GM21723 (cell line): ENCODE measurements around the gene HLCS.
"Not testable (repeated sequence)": the region's sequence is repeated elsewhere in the genome, so short reads cannot be mapped to it uniquely, and the experiment has no call there.

ENCODE experiments used
- ATAC-seq: cut with Tn5 transposase; IDR thresholded peaks from one replicate; pipeline ENCODE4 v1.9.1; 2021; ENCODE audit warnings: mild to moderate bottlenecking, moderate library complexity; ENCODE audit not compliant: unreplicated experiment

HLCS gene

DNA sequence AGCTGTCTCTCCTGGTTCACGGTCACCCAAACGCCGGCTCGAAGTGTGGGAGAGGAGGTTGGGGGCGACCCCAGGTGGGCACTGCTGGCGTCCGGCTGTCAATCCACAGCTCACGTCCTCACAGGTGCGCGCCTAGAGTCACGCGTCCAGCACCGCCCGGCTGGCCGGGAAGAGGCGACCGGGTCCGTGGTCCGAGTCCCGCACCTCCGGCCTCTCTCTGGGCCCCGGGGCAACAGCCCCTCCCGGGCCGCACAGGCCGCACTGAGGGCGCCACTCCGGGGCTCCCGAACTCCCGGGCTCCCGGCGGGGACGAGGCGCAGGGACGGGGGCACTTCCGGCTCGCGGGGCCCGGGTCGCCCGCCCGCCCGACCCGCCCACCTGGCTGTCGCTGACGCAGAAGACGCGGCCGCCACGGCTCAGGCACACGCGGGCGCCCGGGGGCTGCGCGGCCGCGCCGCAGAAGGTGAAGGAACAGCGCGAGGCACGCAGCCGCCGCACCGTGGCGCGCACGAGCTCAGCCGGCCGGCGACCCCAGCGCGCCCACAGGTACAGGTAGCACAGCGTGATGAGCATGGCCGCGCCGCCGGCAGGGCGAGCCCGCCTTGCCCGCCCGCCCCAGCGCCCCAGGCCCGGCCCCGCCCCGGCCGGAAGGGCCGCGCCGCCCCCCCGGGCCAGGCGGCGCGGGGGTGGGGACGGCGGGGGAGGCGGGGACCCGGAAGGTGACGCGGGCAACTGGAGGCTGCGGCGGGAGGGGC, at the start of gene HLCS:
TSS of gene HLCS (minus strand) at position 604 of the 755 bp plus-strand sequence. CDS start at position 573, 31 bp downstream.
- peak; percentile 83 for ATAC-seq

DNA sequence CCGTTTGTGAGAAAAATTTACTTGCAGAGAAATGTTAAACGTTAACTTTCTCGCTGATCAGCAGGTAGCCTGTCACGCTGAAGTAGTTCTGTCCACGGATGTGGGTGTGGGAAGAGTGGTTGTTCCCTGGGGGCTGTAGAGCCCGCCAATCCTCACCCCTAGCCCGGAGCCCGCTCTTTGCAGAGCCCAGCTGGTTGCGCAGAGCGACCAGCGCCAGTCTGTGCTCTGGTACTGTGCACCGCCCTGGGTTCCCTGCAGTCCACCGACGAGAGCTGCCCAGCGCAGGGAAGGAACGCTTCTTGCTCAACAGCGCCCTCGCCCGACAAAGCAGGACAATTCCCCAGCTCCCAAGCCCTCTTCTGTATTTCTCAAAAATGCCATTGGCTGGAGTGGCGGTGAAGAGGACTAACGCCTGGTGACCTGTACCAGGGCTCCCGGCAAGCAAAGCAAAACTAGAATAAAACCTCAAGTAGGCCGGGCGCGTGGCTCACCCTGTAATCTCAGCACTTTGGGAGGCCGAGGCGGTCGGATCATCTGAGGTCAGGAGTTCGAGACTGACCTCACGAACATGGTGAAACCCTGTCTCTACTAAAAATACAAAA, 43.4 kb upstream of the HLCS start:
- ATAC-seq, result peak; percentile 73

DNA sequence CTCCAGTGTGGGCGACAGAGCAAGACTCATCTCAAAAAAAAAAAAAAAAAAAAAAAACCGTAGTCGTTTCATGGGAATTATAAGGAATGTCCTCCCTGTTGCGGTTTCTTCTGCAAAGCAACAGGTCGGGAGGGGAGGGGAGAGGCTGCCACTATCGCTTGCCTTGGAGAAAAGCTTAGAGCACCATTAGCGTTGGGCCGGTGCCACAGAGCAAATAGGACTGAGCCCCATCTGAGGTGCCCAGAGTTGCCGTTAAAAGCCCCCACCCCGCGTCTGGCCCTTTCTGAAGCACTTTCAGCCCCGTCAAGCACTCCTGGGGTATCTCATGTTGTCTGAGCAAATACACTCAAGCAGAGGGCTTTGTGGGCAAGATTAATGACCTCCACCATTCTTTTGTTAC, 42.3 kb upstream of the HLCS start:
- no peak for ATAC-seq

DNA sequence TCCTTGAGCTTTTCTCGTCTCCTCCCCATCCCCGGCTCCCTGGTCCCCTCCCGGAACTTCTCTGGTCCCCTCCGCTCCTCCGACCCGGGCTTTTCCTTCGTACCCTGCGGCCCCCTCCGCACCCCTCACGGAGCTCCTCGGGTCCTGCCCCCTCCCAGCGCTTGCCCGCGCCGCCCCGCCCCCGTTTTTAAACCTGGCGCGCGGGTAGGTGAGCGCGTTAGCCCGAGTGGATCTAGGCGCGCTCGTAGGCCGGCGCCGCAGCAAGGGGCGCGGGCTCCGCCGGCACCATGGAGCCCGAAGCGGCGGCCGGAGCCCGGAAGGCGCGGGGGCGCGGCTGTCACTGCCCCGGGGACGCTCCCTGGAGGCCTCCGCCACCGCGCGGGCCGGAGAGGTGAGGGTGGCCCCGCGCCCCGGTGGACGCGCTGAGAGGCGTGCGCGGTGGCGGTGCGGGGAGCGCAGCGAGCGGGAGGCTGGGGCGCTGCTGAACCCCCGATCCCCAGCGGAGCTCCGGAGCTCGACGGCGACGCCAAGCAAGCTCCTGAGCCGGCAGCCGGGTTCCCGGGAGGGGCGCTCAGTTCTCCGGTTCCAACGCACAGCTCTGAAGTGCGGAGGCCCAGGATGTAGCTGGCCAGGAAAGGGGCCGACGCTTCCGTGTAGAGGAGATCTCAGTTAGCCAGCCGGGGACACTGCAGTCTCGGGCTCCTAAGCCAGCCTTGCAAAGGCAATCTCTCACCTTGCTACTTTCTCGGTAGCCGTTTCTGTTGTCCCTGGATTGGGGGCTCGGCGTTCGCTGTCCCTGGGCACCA, 40.2 kb upstream of the HLCS start, which contains the start of gene RIPPLY3:
TSS of gene RIPPLY3 (plus strand) at position 217 of the 806 bp plus-strand sequence. CDS start at position 288, 71 bp downstream.
- no peak for ATAC-seq

DNA sequence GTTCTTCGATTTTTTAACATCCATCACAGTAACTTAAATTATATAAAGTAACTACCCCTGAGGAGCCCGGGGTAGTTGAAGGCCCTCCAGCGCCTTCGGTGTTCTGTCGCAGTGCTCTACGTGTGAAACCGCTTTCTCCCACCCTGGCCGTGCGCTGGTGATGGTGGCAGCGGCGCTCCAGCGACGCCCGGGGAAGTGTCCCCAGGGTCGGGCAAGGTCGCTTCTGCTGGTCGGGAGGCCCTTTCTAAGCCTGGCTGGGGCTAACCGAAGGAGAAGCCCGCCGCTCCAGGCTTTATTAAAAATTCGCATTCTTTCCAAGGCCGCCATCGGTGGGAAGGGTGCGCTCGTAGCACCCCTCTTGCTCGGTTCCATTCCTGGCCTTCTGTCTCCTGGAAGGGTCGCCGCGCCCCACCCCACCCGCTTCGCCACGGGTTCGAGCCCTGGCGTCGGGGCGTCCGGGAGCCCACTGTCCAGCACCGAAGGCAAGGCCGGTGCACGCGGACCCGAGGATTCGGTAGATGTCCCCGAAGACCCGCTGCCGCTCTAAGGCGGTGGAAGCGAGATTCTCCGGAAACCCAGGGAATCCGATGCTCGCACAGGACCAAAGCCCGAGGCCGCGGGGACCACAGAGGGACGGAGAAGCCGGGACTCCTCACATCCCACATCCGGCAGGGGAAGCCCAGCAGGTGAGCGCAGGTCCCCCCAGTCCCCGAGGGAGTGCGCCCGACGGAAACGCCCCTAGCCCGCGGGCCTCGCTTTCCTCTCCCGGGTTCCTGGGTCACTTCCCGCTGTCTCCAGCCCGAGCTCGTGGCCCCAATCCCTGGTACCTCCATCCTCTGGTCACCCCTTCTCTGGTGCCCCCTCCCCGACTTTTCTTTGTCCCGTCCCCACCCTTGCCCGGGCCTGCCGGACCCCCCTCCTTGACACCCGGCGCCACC, 39.3 kb upstream of the HLCS start:
- ATAC-seq, result no peak

DNA sequence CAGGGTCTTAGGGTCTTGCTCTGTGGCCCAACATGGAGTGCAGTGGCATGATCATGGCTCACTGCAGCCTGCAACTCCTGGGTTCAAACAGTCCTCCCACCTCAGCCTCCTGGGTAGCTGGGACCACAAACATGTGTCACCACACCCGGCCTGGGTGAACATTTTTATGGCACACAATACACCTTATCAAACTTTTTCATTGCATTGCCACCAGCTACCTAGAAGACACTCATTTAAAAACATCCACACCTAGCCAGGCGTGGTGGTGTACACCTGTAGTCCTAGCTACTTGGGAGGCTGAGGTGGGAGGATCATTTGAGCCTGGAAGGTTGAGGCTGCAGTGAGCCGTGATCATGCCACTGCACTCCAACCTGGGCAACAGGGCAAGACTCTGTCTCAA, 37.4 kb upstream of the HLCS start:
- not testable (repeated sequence) for ATAC-seq

DNA sequence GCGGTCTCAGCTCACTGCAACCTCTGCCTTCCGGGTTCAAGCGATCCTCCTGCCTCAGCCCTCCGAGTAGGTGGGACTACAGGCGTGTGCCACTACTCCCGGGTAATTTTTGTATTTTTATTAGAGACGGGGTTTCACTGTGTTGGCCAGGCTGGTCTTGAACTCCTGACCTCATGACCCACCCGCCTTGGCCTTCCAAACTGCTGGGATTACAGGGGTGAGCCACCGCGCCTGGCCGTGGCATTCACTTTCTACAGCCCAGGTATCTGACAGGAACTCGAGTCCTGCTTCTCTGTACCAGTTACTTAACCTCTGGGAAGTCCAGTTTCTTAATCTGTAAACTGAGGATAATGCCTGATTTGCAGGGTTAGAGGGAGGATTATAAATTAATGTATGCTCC, 36.4 kb upstream of the HLCS start:
- ATAC-seq, result not testable (repeated sequence)

DNA sequence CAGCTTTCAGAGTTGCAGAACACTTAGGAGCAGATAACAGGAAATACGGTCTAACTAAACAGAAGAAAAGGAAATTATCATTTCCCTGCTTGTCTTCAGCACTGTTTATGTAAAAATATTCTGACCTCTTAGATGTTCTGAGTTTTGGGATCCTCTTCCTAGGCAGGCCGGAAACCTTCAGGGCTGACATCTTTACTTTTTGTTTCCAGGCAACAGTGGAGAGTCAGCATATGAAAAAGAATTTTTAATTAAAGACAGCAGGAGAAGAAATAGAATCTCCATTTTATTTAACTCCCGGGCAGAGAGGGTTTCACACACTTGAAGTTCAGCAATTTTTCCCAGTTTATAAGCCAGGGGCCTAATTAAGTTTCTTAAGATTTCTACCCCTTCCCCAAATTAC, 35.0 kb upstream of the HLCS start:
- ATAC-seq, result no peak

DNA sequence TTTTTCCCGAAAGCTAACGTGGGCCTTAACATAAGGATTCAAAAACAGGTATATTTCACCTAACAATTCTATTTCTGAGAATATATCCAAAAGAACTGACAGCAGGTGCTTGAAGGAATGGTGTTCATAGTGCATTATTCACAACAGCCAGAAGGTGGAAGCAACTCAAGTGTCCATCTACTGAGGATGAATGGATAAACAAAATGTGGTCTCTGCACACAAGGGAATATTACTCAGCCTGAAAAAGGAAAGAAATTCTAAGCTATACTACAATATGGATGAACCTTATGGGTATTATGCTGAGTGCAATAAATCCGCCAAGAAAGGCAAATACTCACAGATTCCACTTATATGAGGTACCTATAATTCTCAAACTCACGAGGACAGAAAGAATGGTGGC, 33.9 kb upstream of the HLCS start:
- no peak for ATAC-seq

DNA sequence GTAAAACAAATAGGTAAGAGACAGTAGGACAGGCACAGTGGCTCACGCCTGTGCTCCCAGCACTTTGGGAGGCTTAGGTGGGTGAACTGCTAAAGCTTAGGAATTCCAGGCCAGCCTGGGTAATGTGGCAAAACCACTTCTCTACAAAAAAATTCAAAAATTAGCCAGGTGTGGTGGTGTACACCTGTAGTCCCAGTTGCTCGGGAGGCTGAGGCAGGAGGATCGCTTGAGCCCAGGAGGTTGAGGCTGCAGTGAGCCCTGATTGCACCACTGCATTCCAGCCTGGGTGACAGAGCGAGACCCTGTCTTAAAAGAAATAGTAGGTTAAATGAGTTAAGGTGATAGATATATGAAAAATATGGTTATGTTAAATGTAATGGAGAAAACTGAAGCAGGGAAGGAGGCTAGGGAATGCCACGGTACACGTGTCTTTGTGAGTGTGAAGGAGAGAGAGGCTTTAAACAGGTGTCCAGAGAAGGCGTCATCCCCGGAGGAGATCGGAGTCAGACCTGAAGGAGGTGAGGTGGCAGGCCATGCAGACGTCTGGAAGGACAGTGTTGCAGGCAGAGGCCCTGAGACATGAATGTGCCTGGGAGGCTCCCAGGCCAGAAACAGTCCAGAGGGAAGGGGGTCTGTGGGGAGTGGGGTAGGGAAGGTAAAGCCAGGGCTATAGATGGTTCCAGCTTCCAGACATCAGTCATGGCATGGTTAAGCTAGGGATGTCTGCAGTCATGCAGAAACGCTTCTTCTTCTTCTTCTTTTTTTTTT, 32.8 kb upstream of the HLCS start:
- no peak for ATAC-seq

DNA sequence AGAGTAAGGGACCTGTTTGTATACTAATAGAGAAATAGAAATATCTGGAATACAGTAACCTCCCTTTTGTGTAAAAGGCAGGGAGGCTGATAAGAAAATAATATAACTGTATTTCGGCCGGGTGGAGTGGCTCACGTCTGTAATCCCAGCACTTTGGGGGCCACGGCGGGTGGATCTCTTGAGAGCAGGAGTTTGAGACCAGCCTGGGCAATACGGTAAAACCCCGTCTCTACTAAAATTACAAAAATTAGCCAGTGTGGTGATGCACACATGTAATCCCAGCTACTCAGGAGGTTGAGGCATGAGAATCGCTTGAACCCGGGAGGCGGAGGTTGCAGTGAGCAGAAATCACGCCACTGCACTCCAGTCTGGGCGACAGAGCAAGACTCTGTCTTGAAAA, 28.8 kb upstream of the HLCS start:
- ATAC-seq, result not testable (repeated sequence)

DNA sequence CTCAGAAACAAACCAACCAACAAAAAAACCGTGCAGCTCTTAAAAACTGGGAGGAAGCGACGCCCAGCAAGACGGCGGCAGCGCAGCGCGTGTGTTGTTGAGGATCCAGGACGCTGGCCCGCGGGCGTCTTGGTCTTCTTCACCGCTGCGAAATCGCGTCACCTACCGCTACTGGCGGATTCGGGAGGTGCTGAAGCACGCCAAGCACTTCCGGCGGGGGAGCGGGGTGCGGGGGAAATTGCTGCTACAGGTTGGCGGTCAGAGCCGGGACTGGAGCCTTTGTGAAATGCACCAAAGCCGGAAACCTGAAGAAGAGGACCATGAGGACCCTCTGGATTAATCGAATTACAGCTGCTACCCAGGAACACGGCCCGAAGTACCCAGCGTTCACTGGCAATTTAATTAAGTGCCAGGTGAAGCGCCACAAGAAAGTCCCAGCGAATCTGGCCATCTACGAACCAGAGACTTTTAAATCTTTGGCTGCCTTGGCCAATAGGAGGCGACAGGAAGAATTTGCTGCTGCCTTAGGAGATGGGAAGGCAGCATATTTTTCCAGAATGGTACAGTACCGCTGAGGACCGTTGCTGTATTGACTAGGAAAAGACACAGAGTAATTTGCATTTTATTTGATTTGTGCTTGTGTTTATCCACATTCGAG, 28.2 kb upstream of the HLCS start:
- ATAC-seq, result no peak

DNA sequence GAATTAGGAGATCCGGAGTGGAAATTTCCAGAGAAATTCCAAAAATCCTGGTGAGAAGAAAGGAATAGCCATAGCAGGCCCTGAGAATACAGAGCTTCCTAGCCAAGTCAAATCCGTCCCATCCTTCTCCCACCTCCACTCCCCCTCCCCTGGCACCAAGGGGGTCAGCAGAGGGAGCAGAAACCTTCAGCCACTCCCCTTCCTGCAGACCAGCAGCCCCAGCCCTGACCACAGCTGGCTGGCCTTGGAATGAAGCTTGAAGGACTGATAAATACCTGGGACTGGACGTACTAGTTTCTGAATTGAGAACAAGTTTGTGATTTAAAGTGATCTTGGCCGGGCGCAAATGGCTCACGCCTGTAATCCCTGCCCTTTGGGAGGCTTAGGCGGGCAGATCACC, 26.2 kb upstream of the HLCS start:
- ATAC-seq, result no peak

DNA sequence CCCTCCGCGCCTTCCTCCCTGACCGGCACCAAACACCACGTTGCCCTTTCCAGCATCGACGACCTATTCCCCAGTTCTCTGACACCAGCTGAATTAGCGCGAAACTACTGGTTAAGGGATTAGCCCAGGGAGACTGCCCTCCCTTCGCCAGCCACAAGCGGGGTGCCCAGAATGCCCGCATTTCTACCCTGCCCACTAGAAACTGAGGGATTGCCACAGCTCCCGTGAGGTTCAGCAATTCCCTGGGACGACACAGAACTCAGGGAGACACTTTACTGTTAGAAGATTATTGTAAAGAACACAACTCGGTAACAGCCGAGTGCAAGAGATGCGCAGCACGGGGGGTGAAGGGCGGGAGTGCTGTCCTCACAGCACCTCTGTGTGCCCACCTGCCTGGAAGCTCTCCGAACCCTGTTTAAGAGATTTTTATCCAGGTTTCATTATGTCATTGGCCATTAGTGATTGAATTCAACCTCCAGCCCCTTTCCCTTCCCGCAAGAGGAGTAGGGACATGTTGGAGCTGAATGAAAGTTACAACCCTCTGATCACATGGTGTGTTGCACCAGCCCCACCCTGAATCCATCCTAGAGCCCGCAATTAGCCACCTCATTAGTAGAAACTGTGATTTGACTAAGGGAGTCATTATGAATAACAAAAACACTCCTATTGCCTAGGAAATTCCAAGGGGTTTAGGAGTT, 24.2 kb upstream of the HLCS start:
- no peak for ATAC-seq

DNA sequence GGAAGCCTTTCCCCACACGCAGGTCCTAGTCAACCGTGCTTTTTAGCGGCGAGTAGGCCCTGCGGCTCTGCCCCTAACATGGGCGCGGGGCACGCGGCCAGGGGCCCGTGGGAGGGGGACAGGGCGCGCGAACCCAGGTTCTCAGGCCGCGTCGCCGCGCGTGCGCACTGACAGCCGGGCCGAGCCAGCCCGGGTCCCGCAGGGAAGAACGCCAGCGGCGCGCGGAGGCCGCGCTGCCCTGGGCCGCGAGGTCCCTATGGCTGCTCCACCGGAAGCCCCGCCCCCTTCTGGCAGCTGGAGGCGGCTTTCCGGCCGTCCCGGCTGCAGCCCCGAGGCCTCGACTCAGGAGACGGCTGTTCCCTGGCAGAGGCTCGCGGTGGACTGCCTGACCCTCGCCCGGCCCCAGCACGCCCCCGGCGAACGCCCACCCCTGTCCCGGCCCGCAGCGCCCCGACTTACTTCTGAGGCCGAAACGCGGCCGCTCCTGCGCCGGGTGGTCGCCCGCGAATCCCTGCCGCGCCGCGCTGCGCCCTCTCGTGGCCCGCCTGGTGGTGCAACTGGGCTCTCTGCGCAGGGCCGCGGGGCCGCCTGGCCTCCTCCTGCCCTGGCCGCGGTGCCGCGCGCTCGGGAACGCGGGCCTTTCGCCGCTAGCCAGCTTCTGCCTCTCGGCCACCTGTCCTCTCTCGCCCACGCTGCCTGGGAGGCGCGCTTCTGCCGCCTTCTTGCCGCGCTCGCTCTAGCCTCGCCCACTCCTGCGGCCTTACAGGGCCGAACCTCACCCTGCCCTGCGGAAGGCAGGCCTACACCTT, 23.4 kb upstream of the HLCS start:
- ATAC-seq, result peak; percentile 92

DNA sequence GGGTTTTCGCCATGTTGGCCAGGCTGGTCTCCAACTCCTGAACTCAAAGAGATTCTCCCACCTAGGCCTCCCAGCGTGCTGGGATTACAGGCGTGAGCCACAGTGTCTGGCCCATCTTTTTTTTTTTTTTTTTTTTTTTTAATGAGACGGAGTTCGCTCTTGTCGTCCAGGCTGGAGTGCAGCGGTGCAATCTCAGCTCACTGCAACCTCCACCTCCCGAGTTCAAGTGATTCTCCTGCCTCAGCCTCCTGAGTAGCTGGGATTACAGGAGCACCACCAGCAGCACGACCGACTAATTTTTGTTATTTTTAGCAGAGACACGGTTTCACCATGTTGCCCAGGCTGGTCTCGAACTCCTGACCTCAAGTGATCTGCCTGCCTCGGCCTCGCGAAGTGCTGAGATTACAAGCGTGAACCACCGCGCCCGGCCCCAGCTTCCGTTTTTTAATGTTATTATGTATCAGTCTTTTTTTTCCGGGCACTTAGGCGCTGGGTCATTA, 22.8 kb upstream of the HLCS start:
- ATAC-seq, result not testable (repeated sequence)

DNA sequence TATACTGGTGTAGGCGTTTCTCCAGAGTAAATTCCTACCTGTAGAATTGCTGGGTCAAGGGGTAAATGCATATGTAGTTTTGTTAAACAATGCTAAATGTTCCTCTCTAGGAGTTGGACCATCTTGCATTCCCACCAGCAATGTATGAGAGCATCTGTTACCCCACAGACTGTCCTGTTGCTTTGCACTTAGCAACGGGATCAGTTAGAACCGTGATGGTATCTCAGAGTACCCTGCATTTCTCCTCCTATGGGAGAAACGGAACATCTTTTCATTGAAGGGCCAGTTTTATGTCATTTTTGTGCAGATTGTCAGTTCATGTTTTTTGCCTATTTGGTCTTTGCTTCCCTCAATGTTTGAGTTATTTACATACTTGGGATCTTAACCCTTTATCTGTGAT, 22.1 kb upstream of the HLCS start:
- ATAC-seq, result no peak

DNA sequence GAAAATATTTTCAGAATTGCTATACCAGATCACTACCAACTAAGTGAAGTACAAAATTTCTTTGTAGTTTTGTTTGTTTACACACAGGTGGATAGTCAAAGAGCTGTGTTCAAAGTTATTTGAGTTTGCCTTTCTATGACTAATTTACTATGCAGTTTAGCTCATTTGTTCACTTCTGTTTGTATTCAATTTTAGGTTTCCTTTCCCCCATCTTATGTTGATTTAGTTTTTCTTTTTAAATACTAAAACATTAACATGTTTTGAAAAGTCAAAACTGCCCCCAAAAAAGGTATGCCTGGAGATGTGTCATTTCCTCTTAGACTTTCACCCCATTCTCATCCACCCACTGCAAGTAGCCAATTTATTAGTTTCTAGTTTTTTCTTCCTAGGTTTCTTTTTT, 21.4 kb upstream of the HLCS start:
- ATAC-seq, result no peak
